HG02759 (cell line): ENCODE measurements around the gene VCL.
"Not testable (repeated sequence)": the region's sequence is repeated elsewhere in the genome, so short reads cannot be mapped to it uniquely, and the experiment has no call there.

Experiments
- ATAC-seq: cut with Tn5 transposase; IDR thresholded peaks from one replicate; pipeline ENCODE4 v1.9.1; 2021; ENCODE audit warnings: mild to moderate bottlenecking, moderate library complexity; ENCODE audit not compliant: unreplicated experiment

VCL gene

GRCh38 chr10:74000892-74001669 is 3.2 kb downstream of the VCL start:
- ATAC-seq: no peak

GRCh38 chr10:74006269-74006668 is 8.4 kb downstream of the VCL start:
- ATAC-seq: no peak

GRCh38 chr10:74008212-74008731 is 10.4 kb downstream of the VCL start:
- peak; percentile 68 for ATAC-seq

GRCh38 chr10:74011017-74011416 is 13.1 kb downstream of the VCL start:
- no peak for ATAC-seq

GRCh38 chr10:74011770-74012169 is 13.9 kb downstream of the VCL start:
- no peak for ATAC-seq

- no peak for ATAC-seq
These were observed 14.6 kb downstream of the VCL start for GRCh38 chr10:74012480-74012879.

- ATAC-seq: no peak
These were observed 15.1 kb downstream of the VCL start for GRCh38 chr10:74013004-74013403.

- not testable (repeated sequence) for ATAC-seq
These were observed 16.7 kb downstream of the VCL start for GRCh38 chr10:74014574-74014973.

- no peak for ATAC-seq
These were observed 20.3 kb downstream of the VCL start for GRCh38 chr10:74018241-74018640.

- ATAC-seq: no peak
These were observed 23.5 kb downstream of the VCL start for GRCh38 chr10:74021248-74022055.

- no peak for ATAC-seq
These were observed 25.2 kb downstream of the VCL start for GRCh38 chr10:74022926-74023629.

- no peak for ATAC-seq
These were observed 26.7 kb downstream of the VCL start for GRCh38 chr10:74024600-74024999.

- ATAC-seq: no peak
These were observed 27.6 kb downstream of the VCL start for GRCh38 chr10:74025380-74025978.

- ATAC-seq: no peak
These were observed 28.6 kb downstream of the VCL start for GRCh38 chr10:74026428-74027015.

- ATAC-seq: no peak
These were observed 29.8 kb downstream of the VCL start for GRCh38 chr10:74027702-74028101.

GRCh38 chr10:74029943-74030342 is 32.0 kb downstream of the VCL start:
- ATAC-seq: no peak

GRCh38 chr10:74032208-74032607 is 34.3 kb downstream of the VCL start:
- not testable (repeated sequence) for ATAC-seq

- no peak for ATAC-seq
These were observed 35.2 kb downstream of the VCL start for GRCh38 chr10:74032900-74033655.

- ATAC-seq: no peak
These were observed 35.8 kb downstream of the VCL start for GRCh38 chr10:74033702-74034101.

- ATAC-seq: peak; percentile 56
These were observed 36.4 kb downstream of the VCL start for GRCh38 chr10:74034301-74034700.
